Loucy (cell line): ENCODE results near the gene SCN5A.

Experiments
- H2AFZ ChIP-seq: fragments of 200-600 bp; sonication (generic); 2 replicates; pipeline ENCODE4 v1.6.0; 2016; ENCODE audit warnings: antibody characterized with exemption, mild to moderate bottlenecking, low read length, moderate library complexity
- H3F3A ChIP-seq: fragments of 200-600 bp; 2 replicates; pipeline ENCODE4 v1.6.0; 2016; ENCODE audit warnings: antibody characterized with exemption, low read depth, mild to moderate bottlenecking
- H3K27me3 ChIP-seq: fragments of 200-600 bp; sonication (generic); 2 replicates; pipeline ENCODE4 v1.6.1; 2014; ENCODE audit warnings: low read length, mild to moderate bottlenecking; ENCODE audit not compliant: insufficient read depth, poor library complexity, severe bottlenecking
- H3K36me3 ChIP-seq: fragments of 200-600 bp; sonication (generic); 2 replicates; pipeline ENCODE4 v1.6.1; 2016; ENCODE audit warnings: low read length; ENCODE audit not compliant: insufficient read depth
- H3K4me1 ChIP-seq: fragments of 200-600 bp; sonication (generic); 2 replicates; pipeline ENCODE4 v1.5.1; 2014; ENCODE audit warnings: low read length, mild to moderate bottlenecking; ENCODE audit not compliant: insufficient read depth, poor library complexity, severe bottlenecking
- H3K4me2 ChIP-seq: fragments of 200-600 bp; sonication (generic); 2 replicates; pipeline ENCODE4 v1.6.0; 2014; ENCODE audit warnings: antibody characterized with exemption, low read length, low read depth, mild to moderate bottlenecking; ENCODE audit not compliant: poor library complexity, severe bottlenecking
- H3K4me3 ChIP-seq: fragments of 200-600 bp; sonication (generic); 2 replicates; pipeline ENCODE4 v1.5.1; 2014; ENCODE audit warnings: low read length, mild to moderate bottlenecking, mixed read lengths; ENCODE audit not compliant: poor library complexity, severe bottlenecking
- H3K79me2 ChIP-seq: fragments of 200-600 bp; sonication (generic); 2 replicates; pipeline ENCODE4 v1.6.1; 2014; ENCODE audit warnings: low read length; ENCODE audit not compliant: insufficient read depth
- H3K9ac ChIP-seq: fragments of 200-600 bp; sonication (generic); 2 replicates; pipeline ENCODE4 v1.6.0; 2014; ENCODE audit warnings: mild to moderate bottlenecking, low read depth, low read length, moderate library complexity; ENCODE audit not compliant: poor library complexity, severe bottlenecking
- H3K9me2 ChIP-seq: fragments of 200-600 bp; sonication (generic); replicated peaks from 2 replicates; pipeline ENCODE4 v1.6.1; 2016; ENCODE audit warnings: low read depth, low read length, mixed read lengths
- H3K9me3 ChIP-seq: fragments of 200-600 bp; sonication (generic); 2 replicates; pipeline ENCODE4 v1.6.1; 2014; ENCODE audit warnings: mild to moderate bottlenecking, antibody characterized with exemption, low read length, low read depth; ENCODE audit not compliant: insufficient read depth
- H4K20me1 ChIP-seq: fragments of 200-600 bp; sonication (generic); 2 replicates; pipeline ENCODE4 v1.6.0; 2014; ENCODE audit warnings: antibody characterized with exemption, low read length, mild to moderate bottlenecking; ENCODE audit not compliant: insufficient read depth, poor library complexity, severe bottlenecking
- EZH2phosphoT487 ChIP-seq: fragments of 200-600 bp; IDR thresholded peaks from 2 replicates; pipeline ENCODE4 v1.6.1; 2018; ENCODE audit warnings: antibody characterized with exemption, mild to moderate bottlenecking, moderate library complexity, borderline replicate concordance
- TF ChIP-seq, protein P1 (sequence below): fragments of 200-600 bp; sonication (generic); conservative IDR thresholded peaks from 2 replicates; pipeline ENCODE4 v1.5.1; 2014; ENCODE audit warnings: mild to moderate bottlenecking, antibody characterized with exemption, low read length

SCN5A gene

DNA sequence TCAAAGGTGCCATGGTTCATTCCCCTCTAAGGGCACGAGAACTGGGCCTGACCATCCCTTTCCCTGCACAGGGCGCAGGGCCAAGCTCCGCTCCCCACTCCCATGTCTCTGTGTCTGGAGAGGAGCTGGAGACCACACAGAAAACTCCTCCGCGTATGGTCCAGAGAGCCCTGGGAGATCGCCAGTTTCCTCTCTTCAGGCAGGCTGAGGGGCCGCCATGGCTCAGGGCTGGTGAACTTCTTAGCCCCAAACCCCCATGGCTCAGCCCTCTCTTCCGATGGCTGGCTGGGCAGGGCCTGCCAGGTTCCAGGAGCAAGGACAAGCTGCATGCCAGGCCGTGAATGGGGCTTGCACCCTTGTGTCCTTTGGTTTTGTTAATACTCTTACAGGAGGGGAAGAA is 100.4 kb downstream of the SCN5A start:
- no peaks in the 10 kb centered on the region for H3K36me3 ChIP-seq
- H3K79me2 ChIP-seq = no peaks in the 10 kb centered on the region
- no peaks in the 10 kb centered on the region for H3F3A ChIP-seq
- H3K4me1 ChIP-seq = peaks cover 31% of the 10 kb centered on the region
- no peaks in the 10 kb centered on the region for H4K20me1 ChIP-seq
- no peak overlapping the region for H2AFZ ChIP-seq
- no peaks in the 10 kb centered on the region for H3K9me3 ChIP-seq
- no peak overlapping the region for H3K9ac ChIP-seq
- H3K4me2 ChIP-seq = no peak overlapping the region
- no peak for TF ChIP-seq EZH2phosphoT487
- TF ChIP-seq, protein P1, sequence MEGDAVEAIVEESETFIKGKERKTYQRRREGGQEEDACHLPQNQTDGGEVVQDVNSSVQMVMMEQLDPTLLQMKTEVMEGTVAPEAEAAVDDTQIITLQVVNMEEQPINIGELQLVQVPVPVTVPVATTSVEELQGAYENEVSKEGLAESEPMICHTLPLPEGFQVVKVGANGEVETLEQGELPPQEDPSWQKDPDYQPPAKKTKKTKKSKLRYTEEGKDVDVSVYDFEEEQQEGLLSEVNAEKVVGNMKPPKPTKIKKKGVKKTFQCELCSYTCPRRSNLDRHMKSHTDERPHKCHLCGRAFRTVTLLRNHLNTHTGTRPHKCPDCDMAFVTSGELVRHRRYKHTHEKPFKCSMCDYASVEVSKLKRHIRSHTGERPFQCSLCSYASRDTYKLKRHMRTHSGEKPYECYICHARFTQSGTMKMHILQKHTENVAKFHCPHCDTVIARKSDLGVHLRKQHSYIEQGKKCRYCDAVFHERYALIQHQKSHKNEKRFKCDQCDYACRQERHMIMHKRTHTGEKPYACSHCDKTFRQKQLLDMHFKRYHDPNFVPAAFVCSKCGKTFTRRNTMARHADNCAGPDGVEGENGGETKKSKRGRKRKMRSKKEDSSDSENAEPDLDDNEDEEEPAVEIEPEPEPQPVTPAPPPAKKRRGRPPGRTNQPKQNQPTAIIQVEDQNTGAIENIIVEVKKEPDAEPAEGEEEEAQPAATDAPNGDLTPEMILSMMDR = no peak
- H3K27me3 ChIP-seq = no peaks in the 10 kb centered on the region
- no peak overlapping the region for H3K4me3 ChIP-seq
- no peaks in the 10 kb centered on the region for H3K9me2 ChIP-seq

DNA sequence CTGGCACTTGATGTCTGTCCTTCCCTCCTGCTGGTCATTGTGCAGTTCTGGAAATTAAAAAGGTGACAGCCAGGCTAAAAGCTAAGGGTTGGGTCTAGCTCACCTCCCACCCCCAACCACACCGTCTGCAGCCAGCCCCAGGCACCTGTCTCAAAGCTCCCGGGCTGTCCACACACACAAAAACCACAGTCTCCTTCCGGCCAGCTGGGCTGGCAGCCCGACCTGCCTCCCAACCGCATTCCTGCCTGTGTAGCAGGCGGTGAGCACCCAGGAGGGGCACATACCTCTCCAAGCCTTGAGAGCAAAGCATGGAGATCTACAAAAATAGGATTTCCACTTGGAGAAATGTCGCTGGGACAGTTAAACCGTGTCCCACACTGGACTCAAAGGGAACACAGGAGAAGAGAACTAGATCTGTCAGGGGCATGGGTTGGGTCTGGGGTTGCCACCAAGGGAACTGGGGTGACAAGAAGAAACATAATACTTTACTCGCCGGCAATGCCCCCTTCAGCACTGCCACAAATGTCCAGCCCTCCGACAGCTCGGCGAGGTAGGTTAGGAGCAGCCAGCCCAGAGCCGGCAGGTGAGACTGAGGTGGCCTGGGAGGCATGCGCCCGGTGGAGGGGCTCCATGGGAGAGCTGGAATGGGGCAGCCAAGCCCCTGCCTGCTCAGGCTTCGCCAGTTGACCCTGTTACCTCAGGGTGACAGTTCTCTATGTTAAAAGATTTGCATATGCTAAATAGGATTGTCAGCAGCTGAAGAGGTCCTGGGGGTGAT is 101.1 kb downstream of the SCN5A start:
- no peaks in the 10 kb centered on the region for H4K20me1 ChIP-seq
- no peak overlapping the region for H2AFZ ChIP-seq
- H3K9ac ChIP-seq = no peak overlapping the region
- H3K9me3 ChIP-seq = no peaks in the 10 kb centered on the region
- no peaks in the 10 kb centered on the region for H3K36me3 ChIP-seq
- no peaks in the 10 kb centered on the region for H3K79me2 ChIP-seq
- peak overlapping the region; percentile 59 for H3K4me2 ChIP-seq
- no peaks in the 10 kb centered on the region for H3F3A ChIP-seq
- TF ChIP-seq, protein P1 = no peak
- TF ChIP-seq EZH2phosphoT487 = no peak
- H3K4me3 ChIP-seq = no peak overlapping the region
- no peaks in the 10 kb centered on the region for H3K9me2 ChIP-seq
- H3K4me1 ChIP-seq = peaks cover 31% of the 10 kb centered on the region
- H3K27me3 ChIP-seq = no peaks in the 10 kb centered on the region

DNA sequence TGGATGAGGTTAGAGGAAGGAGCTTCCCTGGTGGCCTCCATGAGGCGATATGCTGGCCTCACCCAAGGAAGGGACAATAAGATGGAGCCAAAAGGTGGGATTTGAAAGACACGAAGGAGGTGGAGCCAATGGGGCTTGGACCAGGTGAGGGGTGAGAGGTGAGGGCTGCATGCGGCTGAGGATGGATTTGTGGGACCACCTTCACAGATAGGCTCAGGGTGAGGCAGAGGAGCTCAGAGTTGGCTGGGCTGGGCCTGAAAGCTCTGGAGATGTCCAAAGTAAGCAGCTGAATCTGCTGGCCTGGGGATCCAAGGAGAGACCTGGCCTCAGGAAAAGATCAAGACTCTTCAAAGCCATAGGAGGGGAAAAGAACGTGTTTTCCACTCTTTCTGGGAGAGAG is 103.5 kb downstream of the SCN5A start:
- Histone ChIP-seq H3K9me2 (no peaks in the 10 kb centered on the region), H3F3A (no peaks in the 10 kb centered on the region), H3K27me3 (no peaks in the 10 kb centered on the region), H3K9me3 (no peaks in the 10 kb centered on the region), H3K9ac (no peak overlapping the region), H3K79me2 (no peaks in the 10 kb centered on the region), H3K4me3 (no peak overlapping the region), H3K4me1 (peaks cover 36% of the 10 kb centered on the region), H4K20me1 (no peaks in the 10 kb centered on the region), H3K4me2 (no peak overlapping the region), H3K36me3 (no peaks in the 10 kb centered on the region), H2AFZ (no peak overlapping the region)
- TF ChIP-seq, protein P1 = no peak
- no peak for TF ChIP-seq EZH2phosphoT487
